Measurements from ENCODE around the gene RIOX2. TPM values are rescaled to one million over a fixed set of nuclear protein-coding genes. Genes with fewer than 3 reads are reported as not detected.

The RIOX2 gene
- total RNA-seq, 1 donor from 2014 or later, result 22.0 TPM

DNA sequence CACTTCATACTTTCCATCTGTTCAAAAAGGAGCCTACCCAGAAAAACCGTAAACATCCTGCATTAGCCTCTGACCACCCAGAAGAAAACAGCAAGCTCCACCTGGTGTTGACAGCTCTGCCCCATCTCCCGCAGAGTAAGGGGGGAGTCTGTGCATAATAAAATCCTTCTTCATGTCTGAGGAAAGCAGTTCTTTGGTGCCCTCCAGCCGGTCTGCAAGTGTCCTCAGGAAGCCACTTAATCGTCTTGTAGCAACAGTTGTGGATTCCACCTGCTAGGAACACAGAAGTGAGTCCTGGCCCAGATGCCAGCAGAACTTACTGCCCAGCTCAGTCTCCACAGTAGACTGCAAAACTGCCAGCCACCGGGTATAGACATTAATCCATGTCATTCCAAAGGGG lies 22.5 kb downstream of the RIOX2 start:
- TF ChIP-seq, protein P1, sequence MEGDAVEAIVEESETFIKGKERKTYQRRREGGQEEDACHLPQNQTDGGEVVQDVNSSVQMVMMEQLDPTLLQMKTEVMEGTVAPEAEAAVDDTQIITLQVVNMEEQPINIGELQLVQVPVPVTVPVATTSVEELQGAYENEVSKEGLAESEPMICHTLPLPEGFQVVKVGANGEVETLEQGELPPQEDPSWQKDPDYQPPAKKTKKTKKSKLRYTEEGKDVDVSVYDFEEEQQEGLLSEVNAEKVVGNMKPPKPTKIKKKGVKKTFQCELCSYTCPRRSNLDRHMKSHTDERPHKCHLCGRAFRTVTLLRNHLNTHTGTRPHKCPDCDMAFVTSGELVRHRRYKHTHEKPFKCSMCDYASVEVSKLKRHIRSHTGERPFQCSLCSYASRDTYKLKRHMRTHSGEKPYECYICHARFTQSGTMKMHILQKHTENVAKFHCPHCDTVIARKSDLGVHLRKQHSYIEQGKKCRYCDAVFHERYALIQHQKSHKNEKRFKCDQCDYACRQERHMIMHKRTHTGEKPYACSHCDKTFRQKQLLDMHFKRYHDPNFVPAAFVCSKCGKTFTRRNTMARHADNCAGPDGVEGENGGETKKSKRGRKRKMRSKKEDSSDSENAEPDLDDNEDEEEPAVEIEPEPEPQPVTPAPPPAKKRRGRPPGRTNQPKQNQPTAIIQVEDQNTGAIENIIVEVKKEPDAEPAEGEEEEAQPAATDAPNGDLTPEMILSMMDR (IDR thresholded peaks at IDR 0.05; ENCODE audit: insufficient read depth, low read length, poor library complexity, severe bottlenecking), result no peak
- H3K36me3 ChIP-seq (ENCODE audit: control insufficient read depth, insufficient read depth, low read length), result no peaks in the 10 kb centered on the region
- no peak for DNase-seq (ENCODE audit: low read depth)
- no peak overlapping the region for H3K4me3 ChIP-seq (ENCODE audit: low read depth, low read length)
- no peaks in the 10 kb centered on the region for H3K27me3 ChIP-seq (ENCODE audit: control insufficient read depth, insufficient read depth, low read length)

DNA sequence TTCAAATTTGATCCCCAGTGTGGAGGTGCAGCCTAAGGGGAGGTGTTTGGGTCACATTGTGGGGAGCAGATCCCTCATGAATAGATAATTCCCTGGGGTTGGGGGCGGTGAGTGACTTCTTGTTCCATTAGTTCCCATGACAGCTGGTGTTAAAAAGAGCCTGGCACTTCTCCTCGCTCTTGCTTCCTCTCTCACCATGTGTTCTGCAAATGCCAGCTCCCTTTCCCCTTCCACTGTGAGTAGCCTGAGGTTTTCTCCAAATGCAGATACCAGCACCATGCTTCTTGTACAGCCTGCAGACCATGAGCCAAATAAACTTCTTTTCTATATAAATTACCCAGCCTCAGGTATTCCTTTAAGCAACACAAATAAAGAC lies 23.1 kb downstream of the RIOX2 start:
- Histone ChIP-seq H3K27me3 (ENCODE audit: control insufficient read depth, insufficient read depth, low read length) (no peaks in the 10 kb centered on the region), H3K36me3 (ENCODE audit: control insufficient read depth, insufficient read depth, low read length) (no peaks in the 10 kb centered on the region), H3K4me3 (ENCODE audit: low read depth, low read length) (no peak overlapping the region)
- TF ChIP-seq, protein P1 (IDR thresholded peaks at IDR 0.05; ENCODE audit: insufficient read depth, low read length, poor library complexity, severe bottlenecking), result no peak
- no peak for DNase-seq (ENCODE audit: low read depth)

DNA sequence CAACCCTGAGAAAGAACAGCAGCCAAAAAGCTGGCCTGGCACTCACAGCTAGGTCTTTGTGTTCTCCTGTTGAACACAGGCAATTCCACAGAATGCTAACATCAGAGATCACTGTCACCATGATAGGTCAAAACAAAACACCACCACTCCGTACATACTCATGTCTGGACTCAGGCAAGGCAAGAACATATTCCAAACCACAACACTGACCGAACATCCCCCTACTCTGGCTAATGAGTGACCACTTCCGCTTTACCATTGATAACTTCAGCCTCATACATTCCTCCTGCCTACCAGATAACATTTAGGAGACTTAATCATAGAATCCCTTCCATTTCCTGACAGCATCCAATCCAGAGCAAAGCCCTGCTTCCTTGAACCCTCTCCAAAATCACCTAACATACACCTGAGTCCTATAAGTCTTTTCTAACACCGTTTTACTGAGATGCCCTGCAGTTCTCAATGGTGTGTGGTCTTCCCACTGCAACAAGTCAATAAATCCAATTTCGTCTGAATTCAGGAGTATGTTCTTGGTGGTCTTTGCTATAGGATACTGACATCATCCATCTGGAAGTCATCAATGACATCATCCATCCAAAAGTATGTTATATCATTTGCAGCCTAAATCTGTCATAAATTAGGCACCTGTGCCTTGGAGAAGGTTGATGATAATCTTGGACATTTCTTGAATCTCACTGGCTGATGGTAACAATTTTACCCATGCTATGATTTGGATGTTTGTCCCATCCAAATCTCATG lies 23.7 kb downstream of the RIOX2 start:
- Histone ChIP-seq H3K4me3 (ENCODE audit: low read depth, low read length) (no peak overlapping the region), H3K27me3 (ENCODE audit: control insufficient read depth, insufficient read depth, low read length) (no peaks in the 10 kb centered on the region), H3K36me3 (ENCODE audit: control insufficient read depth, insufficient read depth, low read length) (no peaks in the 10 kb centered on the region)
- DNase-seq (ENCODE audit: low read depth), result no peak
- TF ChIP-seq, protein P1 (IDR thresholded peaks at IDR 0.05; ENCODE audit: insufficient read depth, low read length, poor library complexity, severe bottlenecking), result no peak

DNA sequence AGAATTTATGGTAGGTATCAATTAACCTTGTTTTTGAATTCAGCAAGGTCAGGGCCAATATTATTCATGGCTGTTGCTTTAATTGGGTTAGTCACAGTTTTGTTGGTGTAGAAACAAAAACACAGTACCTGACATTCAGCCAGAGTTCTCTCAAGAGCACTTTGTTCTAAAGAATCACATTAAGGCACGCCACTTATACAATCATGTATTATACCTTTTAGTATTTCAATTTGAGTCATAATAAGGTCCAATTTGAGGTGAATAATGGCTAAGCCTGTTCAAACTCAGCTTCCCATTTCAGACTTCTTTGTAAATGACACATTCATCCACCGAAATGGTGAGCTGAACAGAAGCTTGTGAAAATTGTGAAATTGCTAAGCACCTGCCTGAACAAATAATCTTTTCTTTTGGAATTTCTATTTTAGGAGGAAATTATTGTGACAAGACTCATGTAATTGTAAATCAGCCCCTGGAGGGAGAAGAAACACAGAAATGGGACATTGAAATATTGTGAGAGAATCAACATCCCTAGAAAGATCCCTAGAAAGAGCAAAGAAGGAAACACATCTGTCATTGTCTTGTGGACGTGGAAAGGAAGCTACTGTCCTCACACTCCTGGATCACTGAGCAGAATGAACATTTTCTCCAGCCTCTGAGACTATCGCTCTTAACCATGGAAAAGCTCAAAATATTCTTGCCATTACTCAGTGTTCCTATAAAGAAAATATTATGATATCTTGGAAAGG lies 29.3 kb downstream of the RIOX2 start:
- DNase-seq (ENCODE audit: low read depth), result no peak
- no peaks in the 10 kb centered on the region for H3K36me3 ChIP-seq (ENCODE audit: control insufficient read depth, insufficient read depth, low read length)
- H3K27me3 ChIP-seq (ENCODE audit: control insufficient read depth, insufficient read depth, low read length), result no peaks in the 10 kb centered on the region
- TF ChIP-seq, protein P1 (IDR thresholded peaks at IDR 0.05; ENCODE audit: insufficient read depth, low read length, poor library complexity, severe bottlenecking), result no peak
- no peak overlapping the region for H3K4me3 ChIP-seq (ENCODE audit: low read depth, low read length)

DNA sequence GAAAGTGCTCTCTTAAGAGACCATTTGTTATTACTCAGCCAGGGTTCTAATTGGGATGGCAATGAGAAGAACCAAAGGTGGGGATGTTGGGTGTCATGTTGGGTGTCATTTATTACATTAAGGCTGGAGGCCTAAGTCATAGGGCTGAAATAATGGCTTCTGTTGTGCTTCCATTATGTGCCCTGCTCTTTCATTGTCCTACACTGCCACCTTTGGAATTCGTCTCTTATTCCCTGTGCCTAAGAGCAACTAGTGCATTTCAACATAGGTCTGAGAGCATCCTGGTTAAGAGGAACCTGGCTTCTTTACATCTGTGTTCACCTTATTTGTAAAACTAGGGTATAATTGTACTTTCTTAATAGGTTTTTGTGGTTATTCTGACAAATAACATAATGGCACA lies 32.2 kb downstream of the RIOX2 start:
- TF ChIP-seq, protein P1 (IDR thresholded peaks at IDR 0.05; ENCODE audit: insufficient read depth, low read length, poor library complexity, severe bottlenecking), result no peak
- DNase-seq (ENCODE audit: low read depth), result no peak
- peaks cover 1% of the 10 kb centered on the region for H3K36me3 ChIP-seq (ENCODE audit: control insufficient read depth, insufficient read depth, low read length)
- H3K27me3 ChIP-seq (ENCODE audit: control insufficient read depth, insufficient read depth, low read length), result no peaks in the 10 kb centered on the region
- no peak overlapping the region for H3K4me3 ChIP-seq (ENCODE audit: low read depth, low read length)

Data from kidney epithelial cell (primary cell).